GM12873 (cell line): ENCODE results near the gene PCDHA3.
"Not testable (repeated sequence)": the region's sequence is repeated elsewhere in the genome, so short reads cannot be mapped to it uniquely, and the experiment has no call there.

Experiments
- TF ChIP-seq, protein P1 (sequence below): IDR thresholded peaks from 2 replicates; pipeline ENCODE4 v1.5.1; 2012; ENCODE audit warnings: low read depth, mild to moderate bottlenecking, moderate library complexity, low read length, control low read depth; ENCODE audit not compliant: insufficient read depth; ENCODE audit errors: missing control alignments

PCDHA3 gene

GRCh38 chr5:140835622-140836510 lies 35.0 kb downstream of the PCDHA3 start:
- TF ChIP-seq, protein P1, sequence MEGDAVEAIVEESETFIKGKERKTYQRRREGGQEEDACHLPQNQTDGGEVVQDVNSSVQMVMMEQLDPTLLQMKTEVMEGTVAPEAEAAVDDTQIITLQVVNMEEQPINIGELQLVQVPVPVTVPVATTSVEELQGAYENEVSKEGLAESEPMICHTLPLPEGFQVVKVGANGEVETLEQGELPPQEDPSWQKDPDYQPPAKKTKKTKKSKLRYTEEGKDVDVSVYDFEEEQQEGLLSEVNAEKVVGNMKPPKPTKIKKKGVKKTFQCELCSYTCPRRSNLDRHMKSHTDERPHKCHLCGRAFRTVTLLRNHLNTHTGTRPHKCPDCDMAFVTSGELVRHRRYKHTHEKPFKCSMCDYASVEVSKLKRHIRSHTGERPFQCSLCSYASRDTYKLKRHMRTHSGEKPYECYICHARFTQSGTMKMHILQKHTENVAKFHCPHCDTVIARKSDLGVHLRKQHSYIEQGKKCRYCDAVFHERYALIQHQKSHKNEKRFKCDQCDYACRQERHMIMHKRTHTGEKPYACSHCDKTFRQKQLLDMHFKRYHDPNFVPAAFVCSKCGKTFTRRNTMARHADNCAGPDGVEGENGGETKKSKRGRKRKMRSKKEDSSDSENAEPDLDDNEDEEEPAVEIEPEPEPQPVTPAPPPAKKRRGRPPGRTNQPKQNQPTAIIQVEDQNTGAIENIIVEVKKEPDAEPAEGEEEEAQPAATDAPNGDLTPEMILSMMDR = no peak

- TF ChIP-seq, protein P1 = peak; percentile 33
Observed at GRCh38 chr5:140840978-140841962, 40.4 kb downstream of the PCDHA3 start, which contains the start of gene PCDHA8. TSS of gene PCDHA8 (plus strand) at chr5:140841187. CDS start at chr5:140841322, 135 bp downstream.

DNA sequence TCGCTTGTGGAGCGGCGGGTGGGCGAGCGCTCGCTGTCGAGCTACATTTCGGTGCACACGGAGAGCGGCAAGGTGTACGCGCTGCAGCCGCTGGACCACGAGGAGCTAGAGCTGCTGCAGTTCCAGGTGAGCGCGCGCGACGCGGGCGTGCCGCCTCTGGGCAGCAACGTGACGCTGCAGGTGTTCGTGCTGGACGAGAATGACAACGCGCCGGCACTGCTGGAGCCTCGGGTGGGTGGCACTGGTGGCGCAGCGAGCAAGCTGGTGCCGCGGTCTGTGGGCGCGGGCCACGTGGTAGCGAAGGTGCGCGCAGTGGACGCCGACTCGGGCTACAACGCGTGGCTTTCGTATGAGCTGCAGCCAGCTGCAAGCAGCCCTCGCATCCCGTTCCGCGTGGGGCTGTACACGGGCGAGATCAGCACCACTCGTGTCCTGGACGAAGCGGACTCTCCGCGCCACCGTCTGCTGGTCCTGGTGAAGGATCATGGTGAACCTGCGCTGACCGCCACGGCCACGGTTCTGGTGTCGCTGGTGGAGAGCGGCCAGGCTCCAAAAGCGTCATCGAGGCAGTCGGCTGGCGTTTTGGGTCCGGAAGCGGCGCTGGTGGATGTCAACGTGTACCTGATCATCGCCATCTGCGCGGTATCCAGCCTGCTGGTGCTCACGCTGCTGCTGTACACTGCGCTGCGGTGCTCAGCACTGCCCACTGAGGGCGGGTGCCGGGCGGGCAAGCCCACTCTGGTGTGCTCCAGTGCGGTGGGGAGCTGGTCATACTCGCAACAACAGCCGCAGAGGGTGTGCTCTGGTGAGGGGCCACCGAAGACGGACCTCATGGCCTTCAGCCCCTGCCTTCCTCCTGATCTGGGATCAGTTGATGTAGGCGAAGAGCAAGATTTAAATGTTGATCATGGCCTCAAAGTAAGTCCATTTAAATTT lies 42.2 kb downstream of the PCDHA3 start:
- TF ChIP-seq, protein P1 = no peak

DNA sequence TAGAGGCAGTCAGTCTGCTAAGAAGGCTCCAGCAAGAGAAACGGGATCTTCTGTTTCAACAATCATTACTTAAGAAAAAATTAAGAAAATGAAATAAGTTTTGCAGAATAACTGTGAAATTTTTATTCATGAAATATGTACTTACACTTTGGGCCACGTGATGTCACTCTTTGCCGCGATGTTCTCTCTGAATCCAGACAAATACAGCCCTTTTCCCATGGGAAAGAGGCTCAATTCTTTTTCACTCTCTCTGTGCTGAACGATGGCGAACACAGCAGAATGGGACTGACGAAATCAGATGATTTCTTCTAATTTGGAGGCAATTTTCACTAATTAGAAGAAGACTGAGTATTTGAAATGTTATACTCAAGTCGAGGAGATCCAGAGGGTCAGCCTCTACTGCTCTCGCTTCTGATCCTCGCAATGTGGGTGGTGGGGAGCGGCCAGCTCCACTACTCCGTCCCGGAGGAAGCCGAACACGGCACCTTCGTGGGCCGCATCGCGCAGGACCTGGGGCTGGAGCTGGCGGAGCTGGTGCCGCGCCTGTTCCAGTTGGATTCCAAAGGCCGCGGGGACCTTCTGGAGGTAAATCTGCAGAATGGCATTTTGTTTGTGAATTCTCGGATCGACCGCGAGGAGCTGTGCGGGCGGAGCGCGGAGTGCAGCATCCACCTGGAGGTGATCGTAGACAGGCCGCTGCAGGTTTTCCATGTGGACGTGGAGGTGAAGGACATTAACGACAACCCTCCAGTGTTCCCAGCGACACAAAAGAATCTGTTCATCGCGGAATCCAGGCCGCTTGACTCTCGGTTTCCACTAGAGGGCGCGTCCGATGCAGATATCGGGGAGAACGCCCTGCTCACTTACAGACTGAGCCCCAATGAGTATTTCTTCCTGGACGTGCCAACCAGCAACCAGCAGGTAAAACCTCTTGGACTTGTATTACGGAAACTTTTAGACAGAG lies 47.6 kb downstream of the PCDHA3 start, which contains the start of gene PCDHA9:
Gene PCDHA9, plus strand, starts transcription at position 244 of the 964 bp plus-strand sequence. Its CDS starts 114 bp downstream, at position 358.
- TF ChIP-seq, protein P1 = not testable (repeated sequence)
